Uterus (tissue), 4 donors: ENCODE measurements around the gene KIF3B. TPM values are rescaled to one million over a fixed set of nuclear protein-coding genes. Genes with fewer than 3 reads are reported as not detected.
"Not testable (repeated sequence)": the region's sequence is repeated elsewhere in the genome, so short reads cannot be mapped to it uniquely, and the experiment has no call there.

Experiments
- DNase-seq, 2 donors: peaks; one replicate each; pipeline ENCODE4 v3.0.0-alpha.2; 2019 to 2020
- H3K27ac ChIP-seq, 2 donors: fragments of 200-600 bp; sonication (generic); 1 replicate in 1 of 2; 2 replicates in 1 of 2; pipeline ENCODE4 v1.5.1; 2016 to 2018
- H3K27me3 ChIP-seq, 2 donors: fragments of 200-600 bp; sonication (generic); one replicate each; pipeline ENCODE4 v1.5.1; 2018 to 2019; ENCODE audit warnings: control low read depth in 1 of 2
- H3K36me3 ChIP-seq, 2 donors: fragments of 200-600 bp; sonication (generic); one replicate each; pipeline ENCODE4 v1.5.1; 2019; ENCODE audit warnings: control low read depth in 1 of 2
- H3K4me1 ChIP-seq, 2 donors: fragments of 200-600 bp; sonication (generic); one replicate each; pipeline ENCODE4 v1.5.1; 2018 to 2019; ENCODE audit warnings: control low read depth in 1 of 2
- H3K4me3 ChIP-seq, 2 donors: fragments of 200-600 bp; sonication (generic); 1 replicate in 1 of 2; 2 replicates in 1 of 2; pipeline ENCODE4 v1.5.1; 2018 to 2019; ENCODE audit warnings: mild to moderate bottlenecking in 1 of 2
- H3K9me3 ChIP-seq, 2 donors: fragments of 200-600 bp; sonication (generic); one replicate each; pipeline ENCODE4 v1.5.1; 2019; ENCODE audit warnings: control low read depth in 1 of 2
- POLR2A ChIP-seq, 2 donors: fragments of 450-650 bp; IDR thresholded peaks; one replicate each; pipeline ENCODE4 v1.6.1; 2016; ENCODE audit warnings: antibody characterized with exemption in 2 of 2, mild to moderate bottlenecking in 1 of 2, moderate library complexity in 1 of 2
- intact Hi-C: fragments of 100-400 bp; cut with DNase I; formaldehyde crosslinking; loops from one replicate; pipeline ENCODE4 v1.15.1; 2023; ENCODE audit warnings: low total_unique reads
- total RNA-seq, 4 donors: library from RNA; depleted of rRNA in 3 of 4; stranded (reverse); fragments of >200 nt in 3 of 4; gene quantifications; one replicate each; pipeline versions ENCODE4 v1.1.0 to v1.2.4, GENCODE V29; 2014 to 2023
- TF ChIP-seq, protein P1 (sequence below), 4 experiments: fragments of 200-600 bp in 2 of 4; fragments of 450-650 bp in 2 of 4; sonication (generic) in 2 of 4; IDR thresholded peaks; one replicate each; pipeline ENCODE4 v1.5.1; 2016 to 2019; ENCODE audit warnings: antibody characterized with exemption in 4 of 4, mild to moderate bottlenecking in 2 of 4, moderate library complexity in 1 of 4
- donor health status: DM: yes; HTN: yes; CAD: no.

Gene KIF3B
- total RNA-seq, 4 donors from 2014 or later = 3.2 to 34.2 (median 16.7) TPM

DNA sequence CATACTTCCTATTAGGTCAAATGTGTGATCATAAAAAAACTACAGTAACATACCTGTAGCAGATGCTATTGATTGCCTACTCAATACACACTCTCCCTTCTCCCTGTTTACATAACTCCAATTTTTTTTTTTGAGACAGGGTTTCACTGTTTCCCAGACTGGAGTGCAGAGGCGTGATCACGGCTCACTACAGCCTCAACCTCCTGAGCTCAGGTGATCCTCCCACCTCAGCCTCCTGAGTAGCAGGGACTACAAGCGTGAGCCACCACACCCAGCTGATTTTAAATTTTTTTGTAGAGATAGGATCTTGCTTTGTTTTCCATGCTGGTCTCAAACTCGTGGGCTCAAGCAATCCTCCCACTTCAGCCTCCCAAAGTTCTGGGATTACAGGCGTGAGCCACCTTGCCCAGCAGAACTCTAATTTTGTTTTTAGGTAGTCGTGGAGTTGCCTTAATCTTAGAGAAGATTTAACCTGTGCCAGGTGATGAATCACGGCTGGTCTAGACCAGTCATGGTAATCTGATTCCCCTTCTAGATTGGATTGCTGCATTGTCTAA is 14.0 kb upstream of the KIF3B start:
- Histone ChIP-seq H3K27ac (no peak overlapping the region), H3K27me3 (no peaks in the 10 kb centered on the region), H3K4me3 (no peak overlapping the region), H3K9me3 (no peaks in the 10 kb centered on the region), H3K4me1 (no peaks in the 10 kb centered on the region), H3K36me3 (no peaks in the 10 kb centered on the region)
- DNase-seq = no peak
- intact Hi-C loops = no loop called here
- no peak for TF ChIP-seq POLR2A (IDR thresholded peaks at IDR 0.05)

DNA sequence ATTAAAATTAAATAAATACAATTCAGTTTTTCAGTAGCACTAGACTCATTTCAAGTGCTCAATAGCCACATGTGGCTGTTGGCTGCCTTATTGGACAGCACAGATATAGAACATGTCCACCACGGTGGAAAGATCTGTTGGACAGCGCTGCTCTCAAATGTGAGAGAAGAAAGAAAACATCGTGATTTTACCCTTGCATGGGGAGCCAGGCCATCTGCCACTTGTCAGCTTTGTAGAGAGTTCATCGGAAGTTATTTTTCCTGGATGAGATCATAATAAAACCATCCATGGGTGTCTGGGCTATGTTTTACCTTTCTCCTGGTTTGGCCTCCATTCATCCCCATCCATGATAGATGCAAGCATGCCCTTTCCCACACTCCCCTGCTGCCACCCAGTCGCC is 5.8 kb upstream of the KIF3B start:
- intact Hi-C loops = no loop called here
- H3K27ac ChIP-seq = no peak overlapping the region
- TF ChIP-seq, protein P1, sequence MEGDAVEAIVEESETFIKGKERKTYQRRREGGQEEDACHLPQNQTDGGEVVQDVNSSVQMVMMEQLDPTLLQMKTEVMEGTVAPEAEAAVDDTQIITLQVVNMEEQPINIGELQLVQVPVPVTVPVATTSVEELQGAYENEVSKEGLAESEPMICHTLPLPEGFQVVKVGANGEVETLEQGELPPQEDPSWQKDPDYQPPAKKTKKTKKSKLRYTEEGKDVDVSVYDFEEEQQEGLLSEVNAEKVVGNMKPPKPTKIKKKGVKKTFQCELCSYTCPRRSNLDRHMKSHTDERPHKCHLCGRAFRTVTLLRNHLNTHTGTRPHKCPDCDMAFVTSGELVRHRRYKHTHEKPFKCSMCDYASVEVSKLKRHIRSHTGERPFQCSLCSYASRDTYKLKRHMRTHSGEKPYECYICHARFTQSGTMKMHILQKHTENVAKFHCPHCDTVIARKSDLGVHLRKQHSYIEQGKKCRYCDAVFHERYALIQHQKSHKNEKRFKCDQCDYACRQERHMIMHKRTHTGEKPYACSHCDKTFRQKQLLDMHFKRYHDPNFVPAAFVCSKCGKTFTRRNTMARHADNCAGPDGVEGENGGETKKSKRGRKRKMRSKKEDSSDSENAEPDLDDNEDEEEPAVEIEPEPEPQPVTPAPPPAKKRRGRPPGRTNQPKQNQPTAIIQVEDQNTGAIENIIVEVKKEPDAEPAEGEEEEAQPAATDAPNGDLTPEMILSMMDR (IDR thresholded peaks at IDR 0.05) = no peak
- no peak for TF ChIP-seq POLR2A (IDR thresholded peaks at IDR 0.05)

DNA sequence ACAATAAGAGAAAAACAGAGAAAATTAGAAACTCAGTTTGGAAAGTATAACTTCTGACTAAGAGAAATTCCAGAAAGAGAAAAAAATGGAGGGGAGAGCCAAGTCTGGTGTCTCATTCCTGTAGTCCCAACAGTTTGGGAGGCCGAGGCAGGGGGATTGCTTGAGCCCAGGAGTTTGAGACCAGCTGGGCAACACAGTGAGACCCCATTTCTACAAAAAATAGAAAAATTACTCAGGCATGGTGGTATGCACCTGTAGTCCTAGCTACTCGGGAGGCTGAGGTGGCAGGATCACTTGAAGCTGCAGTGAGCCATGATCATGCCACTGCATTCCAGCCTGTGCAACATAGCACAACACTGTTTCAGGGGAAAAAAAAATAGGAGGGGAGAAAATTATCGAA is 3.1 kb upstream of the KIF3B start:
- intact Hi-C loops = no loop called here
- no peak for DNase-seq

More for the DNA sequence above, 5.8 kb upstream of the KIF3B start:
- no peak for DNase-seq
- H3K9me3 ChIP-seq = no peaks in the 10 kb centered on the region
- no peaks in the 10 kb centered on the region for H3K4me1 ChIP-seq
- H3K4me3 ChIP-seq = no peak overlapping the region
- H3K27me3 ChIP-seq = no peaks in the 10 kb centered on the region
- no peaks in the 10 kb centered on the region for H3K36me3 ChIP-seq

DNA sequence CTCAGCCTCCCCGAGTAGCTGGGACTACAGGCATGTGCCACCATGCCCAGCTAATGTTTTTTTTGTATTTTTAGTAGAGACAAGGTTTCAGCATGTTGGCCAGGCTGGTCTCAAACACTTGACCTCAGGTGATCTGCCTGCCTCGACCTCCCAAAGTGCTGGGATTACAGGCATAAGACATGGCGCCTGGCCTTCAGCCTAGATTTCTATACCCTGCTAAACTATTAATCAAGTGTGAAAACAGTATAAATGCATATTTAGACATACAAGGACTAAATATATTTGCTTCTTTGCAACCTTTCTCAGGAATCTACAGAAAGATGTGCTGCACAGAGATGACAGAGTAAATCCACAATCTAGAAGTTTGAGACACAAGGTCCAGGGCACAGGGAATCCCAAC is 2.3 kb upstream of the KIF3B start:
- DNase-seq, H3K4me1 ChIP-seq, intact Hi-C loops, H3K36me3 ChIP-seq, H3K27me3 ChIP-seq, H3K4me3 ChIP-seq, H3K27ac ChIP-seq, H3K9me3 ChIP-seq: not testable (repeated sequence)

More for the DNA sequence above, 3.1 kb upstream of the KIF3B start:
- Histone ChIP-seq H3K4me1 (peaks cover 0 to 6% of the 10 kb centered on the region in 2 donors), H3K9me3 (no peaks in the 10 kb centered on the region), H3K36me3 (no peaks in the 10 kb centered on the region), H3K27me3 (no peaks in the 10 kb centered on the region), H3K4me3 (no peak overlapping the region), H3K27ac (no peak overlapping the region)
- TF ChIP-seq, protein P1 (IDR thresholded peaks at IDR 0.05) = no peak
- TF ChIP-seq POLR2A (IDR thresholded peaks at IDR 0.05) = no peak

DNA sequence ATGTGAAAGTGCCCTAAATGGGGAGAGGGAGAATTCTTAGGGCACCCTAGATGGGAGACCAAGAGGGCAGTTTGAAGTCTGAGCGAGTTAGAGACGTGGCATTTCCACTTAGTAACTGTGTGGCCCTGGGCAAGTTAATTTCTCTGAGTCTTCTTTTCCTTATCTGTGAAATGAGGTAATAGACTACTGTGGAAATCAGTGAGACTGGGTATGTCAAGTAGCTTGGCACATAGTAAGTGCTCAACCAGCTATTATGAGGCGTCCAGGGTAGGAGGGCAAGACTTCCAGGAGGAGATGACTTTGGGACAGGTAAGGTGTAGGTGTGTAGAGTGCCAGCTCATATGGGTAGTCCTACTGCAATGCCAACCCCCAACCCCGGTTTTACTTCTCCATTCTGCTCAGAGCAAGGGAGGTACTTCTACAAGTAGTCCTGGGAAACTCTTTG is 770 bp downstream of the KIF3B start:
- no peaks in the 10 kb centered on the region for H3K9me3 ChIP-seq
- no peak for DNase-seq
- H3K27me3 ChIP-seq = no peaks in the 10 kb centered on the region
- TF ChIP-seq, protein P1 (IDR thresholded peaks at IDR 0.05) = no peak
- no peak for TF ChIP-seq POLR2A (IDR thresholded peaks at IDR 0.05)
- H3K27ac ChIP-seq = peak overlapping the region; percentile 76 to 81
- H3K36me3 ChIP-seq = no peaks in the 10 kb centered on the region
- intact Hi-C loops = no loop called here
- H3K4me3 ChIP-seq = peak overlapping the region; percentile 73 to 78
- peaks cover 0 to 6% of the 10 kb centered on the region in 2 donors for H3K4me1 ChIP-seq

DNA sequence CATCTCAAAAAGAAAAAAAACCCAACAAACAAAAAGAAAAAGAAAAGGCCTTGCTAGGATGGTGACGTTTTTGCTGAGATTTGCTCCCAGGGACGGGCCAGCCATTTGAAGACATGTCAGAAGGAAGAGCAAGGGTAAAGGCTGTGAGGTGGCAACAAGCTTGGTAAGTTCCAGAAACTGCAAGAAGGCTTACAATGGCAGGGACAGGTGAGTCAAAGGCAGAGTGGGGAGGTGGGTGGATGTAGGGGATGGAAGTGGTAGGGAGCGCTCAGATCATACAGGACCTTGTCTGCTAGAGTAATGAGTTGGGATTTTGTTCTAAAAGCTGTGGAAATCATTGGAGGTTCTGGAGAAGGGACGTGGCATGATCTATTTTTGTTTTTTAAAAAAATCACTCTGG is 4.3 kb downstream of the KIF3B start:
- no peak for DNase-seq
- Histone ChIP-seq H3K27me3 (no peaks in the 10 kb centered on the region), H3K4me1 (peaks cover 0 to 6% of the 10 kb centered on the region in 2 donors), H3K4me3 (no peak overlapping the region), H3K36me3 (no peaks in the 10 kb centered on the region), H3K27ac (no peak overlapping the region), H3K9me3 (no peaks in the 10 kb centered on the region)
- intact Hi-C loops = no loop called here
- TF ChIP-seq POLR2A (IDR thresholded peaks at IDR 0.05) = no peak
- TF ChIP-seq, protein P1 (IDR thresholded peaks at IDR 0.05) = no peak
